ENCODE results near the gene RPN2.
"Not testable (repeated sequence)": the region's sequence is repeated elsewhere in the genome, so short reads cannot be mapped to it uniquely, and the experiment has no call there.

RPN2 gene

DNA sequence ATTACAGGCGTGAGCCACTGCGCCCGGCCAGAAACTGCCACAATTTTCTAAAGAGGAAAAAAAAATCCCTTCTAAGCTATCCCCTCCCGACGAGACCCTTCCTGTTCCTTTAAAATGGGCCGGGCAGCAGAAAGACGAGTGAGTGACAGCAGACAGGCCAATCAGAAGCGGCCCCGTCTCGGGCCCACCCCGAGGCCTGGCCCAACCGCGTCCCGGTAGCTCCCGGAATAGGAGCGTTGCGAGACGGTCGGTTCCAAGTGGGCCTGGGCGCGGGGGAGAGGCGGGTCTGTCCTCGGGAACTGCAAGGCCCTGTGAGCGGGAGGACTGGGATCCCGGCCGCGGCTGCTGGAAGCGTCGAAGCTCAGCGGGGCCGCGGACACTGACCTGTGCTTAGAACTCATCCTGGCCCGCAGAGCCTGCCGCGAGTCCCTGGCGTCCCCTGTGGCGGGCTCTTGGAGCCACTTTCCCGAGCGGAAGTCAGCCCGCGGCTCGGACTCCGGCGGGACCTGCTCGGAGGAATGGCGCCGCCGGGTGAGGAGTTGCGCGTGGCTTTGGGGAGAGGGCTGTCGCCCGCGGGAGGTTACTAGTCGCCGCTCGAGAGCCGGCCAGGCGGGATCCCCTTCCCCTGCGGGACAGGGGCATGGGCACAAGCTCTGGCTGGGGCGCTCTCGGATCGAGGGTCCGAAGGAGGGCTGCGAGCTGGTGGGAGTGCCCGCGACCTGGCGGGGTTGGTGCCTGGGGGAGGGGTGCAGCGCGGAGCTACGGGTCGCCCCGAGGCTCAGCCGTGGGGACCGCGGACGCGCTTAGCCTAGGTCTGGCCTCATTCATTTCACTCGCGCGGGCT lies at the start of gene RPN2, which contains the start of gene MROH8:
Gene RPN2 (plus strand): TSS at position 492 of the 844 bp plus-strand sequence. CDS start 27 bp downstream, at position 519.
Gene MROH8 (minus strand): TSS at position 710 of the 844 bp plus-strand sequence.
- Mint-ChIP-seq H3K4me3 (peak within 1 kb of the TSS; percentile 98), H3K27ac (ENCODE audit: low read depth) (peak within 1 kb of the TSS; percentile 96), H3K9me3 (no peaks in the 10 kb centered on the region), H3K4me1 (peaks cover 41% of the 10 kb centered on the region), H3K36me3 (ENCODE audit: insufficient read depth) (peaks cover 19% of the 10 kb centered on the region), H3K27me3 (no peaks in the 10 kb centered on the region)
- DNase-seq (ENCODE audit: low spot score in 2 of 2), result peak; percentile 88 to 92
- ATAC-seq (replicated peaks; ENCODE audit: extremely low read depth, poor library complexity, severe bottlenecking), result peak; percentile 98

DNA sequence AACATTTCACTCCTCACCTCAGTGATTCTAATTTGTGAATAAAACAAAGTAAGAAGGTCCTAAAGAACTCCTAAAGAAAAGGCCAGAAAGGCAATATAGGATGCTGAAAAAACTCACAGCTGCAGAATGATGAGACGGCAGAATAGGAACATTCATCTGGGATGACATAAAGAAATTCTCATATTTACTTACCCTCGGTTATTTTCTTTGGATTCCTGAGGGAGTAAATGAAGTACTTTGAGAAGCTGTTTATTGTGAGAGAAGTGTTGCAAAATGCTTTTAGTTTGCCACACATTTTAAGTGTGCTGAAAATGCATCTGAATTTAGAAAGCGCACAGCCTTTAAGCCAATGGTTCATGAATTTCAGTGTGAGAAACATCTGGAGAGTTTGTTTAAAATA lies 47.6 kb upstream of the RPN2 start:
- ATAC-seq (replicated peaks; ENCODE audit: extremely low read depth, poor library complexity, severe bottlenecking) (no peak), DNase-seq (ENCODE audit: low spot score in 2 of 2) (no peak)
- Mint-ChIP-seq H3K27me3 (no peaks in the 10 kb centered on the region), H3K36me3 (ENCODE audit: insufficient read depth) (no peaks in the 10 kb centered on the region), H3K4me1 (peaks cover under 1% of the 10 kb centered on the region), H3K9me3 (no peaks in the 10 kb centered on the region), H3K4me3 (no peak overlapping the region), H3K27ac (ENCODE audit: low read depth) (peak overlapping the region; percentile 47)

DNA sequence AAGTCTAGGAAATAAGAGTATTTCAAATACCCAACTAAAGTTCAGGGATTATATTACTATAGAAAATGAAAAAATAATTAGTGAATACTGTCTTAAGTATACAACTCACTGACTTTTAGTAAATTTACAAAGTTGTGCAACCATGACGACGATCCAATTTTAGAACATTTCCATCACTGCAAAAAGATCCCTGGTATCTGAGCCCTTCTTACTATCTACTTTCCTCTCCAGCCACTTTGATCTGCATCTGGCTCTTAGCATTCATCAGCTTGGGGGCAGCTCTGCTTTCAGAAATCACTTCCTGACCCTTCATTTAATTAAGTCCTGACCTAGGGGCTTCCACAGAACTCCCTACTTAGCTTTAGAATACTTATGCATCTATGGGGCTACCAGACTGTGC lies 45.2 kb upstream of the RPN2 start:
- Mint-ChIP-seq H3K27me3 (no peaks in the 10 kb centered on the region), H3K4me1 (peaks cover 6% of the 10 kb centered on the region), H3K4me3 (no peak overlapping the region), H3K9me3 (no peaks in the 10 kb centered on the region), H3K36me3 (ENCODE audit: insufficient read depth) (no peaks in the 10 kb centered on the region), H3K27ac (ENCODE audit: low read depth) (no peak overlapping the region)
- ATAC-seq (replicated peaks; ENCODE audit: extremely low read depth, poor library complexity, severe bottlenecking) (no peak), DNase-seq (ENCODE audit: low spot score in 2 of 2) (no peak)

DNA sequence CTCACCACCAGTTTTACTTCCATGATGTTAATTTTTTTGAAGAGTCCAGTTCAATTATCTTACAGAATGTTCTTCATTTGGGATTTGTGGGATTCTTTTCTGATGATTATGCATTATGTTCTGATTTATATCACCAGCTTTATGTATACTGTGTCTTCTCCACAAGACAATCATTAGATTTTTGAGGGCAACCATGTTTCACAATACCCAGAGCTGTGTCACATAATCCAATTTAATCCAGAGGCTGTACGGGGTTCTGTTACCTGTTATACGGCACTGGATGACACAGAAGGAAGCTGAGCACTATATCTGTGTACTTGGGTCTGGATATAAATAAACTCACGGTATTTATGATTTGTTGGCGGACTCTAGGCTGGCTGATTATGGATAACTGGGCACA lies 41.6 kb upstream of the RPN2 start:
- ATAC-seq (replicated peaks; ENCODE audit: extremely low read depth, poor library complexity, severe bottlenecking) (no peak), DNase-seq (ENCODE audit: low spot score in 2 of 2) (no peak)
- peaks cover under 1% of the 10 kb centered on the region for H3K36me3 Mint-ChIP-seq (ENCODE audit: insufficient read depth)
- no peaks in the 10 kb centered on the region for H3K27me3 Mint-ChIP-seq
- no peaks in the 10 kb centered on the region for H3K9me3 Mint-ChIP-seq
- H3K4me3 Mint-ChIP-seq, result no peak overlapping the region
- H3K27ac Mint-ChIP-seq (ENCODE audit: low read depth), result no peak overlapping the region
- H3K4me1 Mint-ChIP-seq, result peaks cover 6% of the 10 kb centered on the region

DNA sequence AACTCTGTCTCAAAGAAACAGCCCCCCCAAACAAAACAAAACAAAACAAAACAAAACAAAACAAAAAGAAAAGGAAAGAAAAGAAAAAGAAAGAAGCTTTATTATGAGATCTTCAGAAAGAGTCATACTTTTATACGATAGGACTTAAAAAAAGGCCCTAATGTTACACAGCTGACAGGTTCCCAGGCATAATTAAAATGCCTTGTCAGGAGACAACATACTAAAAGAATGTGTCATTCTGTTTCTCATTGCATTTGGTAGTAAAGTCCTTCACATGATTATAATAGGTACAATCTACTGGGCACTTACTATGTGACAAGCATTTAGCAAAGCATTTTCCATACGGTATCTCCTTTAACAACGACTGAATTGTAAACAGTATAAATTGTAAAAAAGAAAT lies 36.4 kb upstream of the RPN2 start:
- no peak for DNase-seq (ENCODE audit: low spot score in 2 of 2)
- Mint-ChIP-seq H3K4me1 (no peaks in the 10 kb centered on the region), H3K27me3 (no peaks in the 10 kb centered on the region), H3K4me3 (no peak overlapping the region), H3K9me3 (no peaks in the 10 kb centered on the region), H3K27ac (ENCODE audit: low read depth) (no peak overlapping the region), H3K36me3 (ENCODE audit: insufficient read depth) (peaks cover 1% of the 10 kb centered on the region)
- no peak for ATAC-seq (replicated peaks; ENCODE audit: extremely low read depth, poor library complexity, severe bottlenecking)

DNA sequence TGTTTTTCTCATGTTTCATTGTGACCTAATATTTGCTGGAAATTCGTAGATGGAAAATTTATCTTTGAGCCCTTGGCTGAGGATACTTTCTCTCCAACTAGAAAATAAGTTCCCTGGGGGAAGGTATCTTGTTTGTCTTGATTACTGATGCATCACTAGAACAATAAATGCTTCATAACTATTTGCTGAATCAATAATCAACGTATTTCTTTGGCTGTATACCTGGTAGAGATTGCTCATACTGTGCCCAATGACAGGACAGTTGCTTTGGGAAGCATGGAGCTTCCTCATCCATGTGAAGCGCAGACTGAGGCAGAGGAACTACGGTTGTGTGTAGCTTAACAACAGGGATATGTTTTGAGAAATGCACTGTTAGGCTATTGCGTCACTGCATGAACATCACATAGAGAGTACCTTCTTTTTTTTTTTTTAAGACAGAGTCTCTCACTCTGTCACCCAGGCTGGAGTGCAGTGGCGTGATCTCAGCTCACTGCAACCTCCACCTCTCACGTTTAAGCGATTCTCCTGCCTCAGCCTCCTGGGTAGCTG lies 34.2 kb upstream of the RPN2 start:
- no peaks in the 10 kb centered on the region for H3K27me3 Mint-ChIP-seq
- peaks cover 1% of the 10 kb centered on the region for H3K36me3 Mint-ChIP-seq (ENCODE audit: insufficient read depth)
- H3K4me3 Mint-ChIP-seq, result no peak overlapping the region
- DNase-seq (ENCODE audit: low spot score in 2 of 2) (no peak), ATAC-seq (replicated peaks; ENCODE audit: extremely low read depth, poor library complexity, severe bottlenecking) (no peak)
- no peaks in the 10 kb centered on the region for H3K4me1 Mint-ChIP-seq
- H3K27ac Mint-ChIP-seq (ENCODE audit: low read depth), result no peak overlapping the region
- no peaks in the 10 kb centered on the region for H3K9me3 Mint-ChIP-seq

DNA sequence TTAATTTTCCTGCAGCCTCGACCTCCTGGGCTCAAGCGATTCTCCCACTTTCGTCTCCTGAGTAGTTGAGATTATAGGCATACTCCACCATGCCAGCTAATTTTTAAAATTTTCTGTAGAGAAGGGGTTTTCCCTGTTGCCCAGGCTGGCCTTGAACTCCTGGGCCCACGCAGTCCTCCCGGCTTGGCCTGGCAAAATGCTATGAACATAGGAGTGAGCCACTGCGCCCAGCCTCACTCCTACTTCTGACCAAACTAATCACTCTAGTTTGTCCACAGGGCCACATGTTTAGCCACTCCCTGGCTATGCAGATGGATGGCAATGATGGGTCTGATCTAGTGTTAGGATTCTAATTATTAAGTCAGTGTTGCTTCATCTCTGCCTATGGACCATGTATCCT lies 31.9 kb upstream of the RPN2 start:
- Mint-ChIP-seq H3K4me3 (no peak overlapping the region), H3K27me3 (no peaks in the 10 kb centered on the region), H3K9me3 (no peaks in the 10 kb centered on the region), H3K36me3 (ENCODE audit: insufficient read depth) (peaks cover 1% of the 10 kb centered on the region), H3K4me1 (no peaks in the 10 kb centered on the region), H3K27ac (ENCODE audit: low read depth) (no peak overlapping the region)
- no peak for ATAC-seq (replicated peaks; ENCODE audit: extremely low read depth, poor library complexity, severe bottlenecking)
- DNase-seq (ENCODE audit: low spot score in 2 of 2), result no peak

DNA sequence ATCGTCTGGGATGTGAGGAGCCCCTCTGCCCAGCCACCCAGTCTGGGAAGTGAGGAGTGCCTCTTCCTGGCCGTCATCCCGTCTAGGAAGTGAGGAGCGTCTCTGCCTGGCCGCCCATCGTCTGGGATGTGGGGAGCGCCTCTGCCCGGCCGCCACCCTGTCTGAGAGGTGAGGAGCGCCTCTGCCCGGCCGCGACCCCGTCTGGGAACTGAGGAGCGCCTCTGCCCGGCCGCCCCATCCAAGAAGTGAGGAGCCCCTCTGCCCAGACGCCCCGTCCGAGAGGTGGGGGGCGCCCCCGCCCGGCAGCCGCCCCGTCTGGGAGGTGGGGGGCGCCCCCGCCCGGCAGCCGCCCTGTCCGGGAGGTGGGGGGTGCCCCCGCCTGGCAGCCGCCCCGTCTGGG lies 28.3 kb upstream of the RPN2 start:
- H3K36me3 Mint-ChIP-seq (ENCODE audit: insufficient read depth); ATAC-seq (replicated peaks; ENCODE audit: extremely low read depth, poor library complexity, severe bottlenecking); DNase-seq (ENCODE audit: low spot score in 2 of 2); H3K27me3 Mint-ChIP-seq; H3K4me1 Mint-ChIP-seq; H3K4me3 Mint-ChIP-seq; H3K9me3 Mint-ChIP-seq; H3K27ac Mint-ChIP-seq (ENCODE audit: low read depth): not testable (repeated sequence)

DNA sequence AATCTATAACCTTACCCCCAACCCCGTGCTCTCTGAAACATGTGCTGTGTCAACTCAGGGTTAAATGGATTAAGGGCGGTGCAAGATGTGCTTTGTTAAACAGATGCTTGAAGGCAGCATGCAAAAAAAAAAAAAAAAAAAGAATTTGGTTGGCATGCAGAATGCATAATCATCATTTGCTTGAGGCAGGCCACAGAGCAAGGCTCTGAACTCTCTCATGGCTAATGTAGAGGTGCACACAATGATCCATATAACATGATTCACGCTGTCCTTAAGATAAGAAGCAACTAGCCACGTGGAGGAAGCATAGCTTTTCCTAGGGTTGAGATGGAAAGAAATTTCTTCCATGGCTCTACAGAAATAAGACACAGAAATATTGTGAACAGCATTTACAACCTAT lies 27.6 kb upstream of the RPN2 start:
- Mint-ChIP-seq H3K4me3 (no peak overlapping the region), H3K27ac (ENCODE audit: low read depth) (no peak overlapping the region), H3K9me3 (no peaks in the 10 kb centered on the region), H3K27me3 (no peaks in the 10 kb centered on the region), H3K36me3 (ENCODE audit: insufficient read depth) (no peaks in the 10 kb centered on the region), H3K4me1 (no peaks in the 10 kb centered on the region)
- ATAC-seq (replicated peaks; ENCODE audit: extremely low read depth, poor library complexity, severe bottlenecking) (no peak), DNase-seq (ENCODE audit: low spot score in 2 of 2) (no peak)

DNA sequence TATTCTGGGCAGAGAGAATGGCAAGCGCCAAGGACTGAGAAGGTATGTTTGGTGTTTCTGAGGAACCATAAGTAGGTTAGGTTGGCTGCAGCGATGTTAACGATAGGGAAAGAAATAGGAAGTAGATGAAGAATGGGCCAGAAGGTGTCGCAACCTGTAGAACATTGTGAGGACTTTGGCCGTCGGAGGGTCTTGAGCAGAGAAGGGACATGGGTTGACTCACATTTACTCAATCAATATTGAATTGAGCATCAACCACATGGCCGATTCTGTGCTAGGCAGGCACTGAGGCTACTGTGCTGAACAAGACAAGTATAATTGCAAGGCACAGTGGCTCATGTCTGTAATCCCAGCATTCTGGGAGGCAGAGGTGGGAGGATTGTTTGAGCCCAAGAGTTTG lies 26.8 kb upstream of the RPN2 start:
- no peaks in the 10 kb centered on the region for H3K4me1 Mint-ChIP-seq
- no peak for DNase-seq (ENCODE audit: low spot score in 2 of 2)
- H3K4me3 Mint-ChIP-seq, result no peak overlapping the region
- H3K27ac Mint-ChIP-seq (ENCODE audit: low read depth), result no peak overlapping the region
- no peaks in the 10 kb centered on the region for H3K9me3 Mint-ChIP-seq
- H3K36me3 Mint-ChIP-seq (ENCODE audit: insufficient read depth), result no peaks in the 10 kb centered on the region
- no peaks in the 10 kb centered on the region for H3K27me3 Mint-ChIP-seq
- ATAC-seq (replicated peaks; ENCODE audit: extremely low read depth, poor library complexity, severe bottlenecking), result no peak

DNA sequence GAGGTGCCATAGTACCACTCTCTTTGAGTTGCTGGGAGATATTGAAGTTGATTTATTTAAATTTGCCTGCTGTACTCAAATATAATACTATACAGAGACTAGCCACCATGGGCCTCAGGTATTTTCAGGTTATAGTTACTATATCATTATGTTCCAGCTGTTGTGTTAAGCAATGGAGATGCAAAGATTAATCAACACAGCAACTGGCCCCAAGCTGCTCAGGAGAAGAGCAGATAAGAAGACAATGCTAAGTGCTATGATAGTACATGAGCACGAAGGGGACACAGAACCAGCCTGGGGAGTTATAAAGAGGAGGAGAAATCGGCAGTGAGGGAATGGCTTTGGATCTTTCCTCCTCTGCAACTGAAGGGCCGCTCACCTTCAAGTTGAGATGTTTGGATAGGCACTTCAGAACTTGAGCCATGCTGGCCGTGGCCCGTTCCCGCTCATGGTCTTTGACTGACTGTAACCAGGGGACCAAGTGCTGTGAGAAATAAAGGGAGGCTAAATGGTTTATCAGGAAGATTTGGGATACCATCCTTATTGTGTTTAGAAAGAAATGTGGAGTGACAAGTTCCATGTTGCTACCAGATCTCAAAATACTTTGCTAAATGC lies 24.3 kb upstream of the RPN2 start:
- H3K27ac Mint-ChIP-seq (ENCODE audit: low read depth), result no peak overlapping the region
- ATAC-seq (replicated peaks; ENCODE audit: extremely low read depth, poor library complexity, severe bottlenecking) (no peak), DNase-seq (ENCODE audit: low spot score in 2 of 2) (no peak)
- no peaks in the 10 kb centered on the region for H3K36me3 Mint-ChIP-seq (ENCODE audit: insufficient read depth)
- no peak overlapping the region for H3K4me3 Mint-ChIP-seq
- no peaks in the 10 kb centered on the region for H3K4me1 Mint-ChIP-seq
- H3K27me3 Mint-ChIP-seq, result no peaks in the 10 kb centered on the region
- H3K9me3 Mint-ChIP-seq, result no peaks in the 10 kb centered on the region

DNA sequence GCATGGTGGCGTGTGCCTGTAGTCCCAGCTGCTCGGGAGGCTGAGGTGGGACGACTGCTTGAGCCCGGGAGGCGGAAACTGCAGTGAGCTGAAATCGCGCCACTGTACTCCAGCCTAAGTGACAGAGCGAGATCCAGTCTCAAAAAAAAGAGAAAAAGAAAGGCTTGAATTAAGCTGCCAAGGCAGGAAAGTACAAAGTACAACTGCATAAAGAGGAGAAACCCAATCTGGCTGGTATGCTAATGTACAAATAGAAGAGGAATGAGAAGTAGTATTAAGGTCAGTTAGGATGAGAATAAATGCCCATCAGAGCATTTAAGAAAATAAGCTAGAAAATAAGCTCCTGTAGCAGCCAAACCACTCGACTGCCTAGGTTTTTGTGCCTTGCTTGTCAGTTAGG lies 23.1 kb upstream of the RPN2 start:
- no peak overlapping the region for H3K27ac Mint-ChIP-seq (ENCODE audit: low read depth)
- no peaks in the 10 kb centered on the region for H3K36me3 Mint-ChIP-seq (ENCODE audit: insufficient read depth)
- H3K9me3 Mint-ChIP-seq, result no peaks in the 10 kb centered on the region
- no peaks in the 10 kb centered on the region for H3K27me3 Mint-ChIP-seq
- H3K4me1 Mint-ChIP-seq, result no peaks in the 10 kb centered on the region
- DNase-seq (ENCODE audit: low spot score in 2 of 2) (no peak), ATAC-seq (replicated peaks; ENCODE audit: extremely low read depth, poor library complexity, severe bottlenecking) (no peak)
- no peak overlapping the region for H3K4me3 Mint-ChIP-seq

DNA sequence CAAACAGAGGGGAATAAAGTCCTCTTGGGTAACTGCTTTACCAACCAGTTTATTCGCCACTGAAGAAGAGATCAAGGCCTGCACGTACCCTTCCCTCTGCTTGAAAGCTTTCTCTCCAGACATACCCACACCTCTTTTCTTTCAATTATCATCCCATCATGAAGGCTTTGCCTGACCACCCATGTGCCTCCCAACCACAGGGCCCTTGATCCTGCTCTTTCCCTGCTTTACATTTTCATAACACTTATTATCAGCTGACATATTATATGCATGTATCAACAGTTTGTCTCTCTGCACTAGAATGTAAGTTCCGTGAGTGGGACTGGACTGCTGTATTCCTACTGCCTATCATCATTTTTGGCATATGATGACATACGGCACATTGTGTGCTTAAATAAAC lies 20.9 kb upstream of the RPN2 start:
- no peaks in the 10 kb centered on the region for H3K9me3 Mint-ChIP-seq
- H3K4me3 Mint-ChIP-seq, result no peak overlapping the region
- no peak for DNase-seq (ENCODE audit: low spot score in 2 of 2)
- no peaks in the 10 kb centered on the region for H3K36me3 Mint-ChIP-seq (ENCODE audit: insufficient read depth)
- H3K4me1 Mint-ChIP-seq, result no peaks in the 10 kb centered on the region
- H3K27me3 Mint-ChIP-seq, result no peaks in the 10 kb centered on the region
- peak overlapping the region; percentile 2 for H3K27ac Mint-ChIP-seq (ENCODE audit: low read depth)
- no peak for ATAC-seq (replicated peaks; ENCODE audit: extremely low read depth, poor library complexity, severe bottlenecking)
